GM18858 (cell line): ENCODE results near the gene PTGR3.

Source experiments
- ATAC-seq: cut with Tn5 transposase; IDR thresholded peaks from one replicate; pipeline ENCODE4 v1.9.1; 2021; ENCODE audit not compliant: unreplicated experiment

The PTGR3 gene

GRCh38 chr18:75215663-75216062 is 6.7 kb upstream of the PTGR3 start:
- no peak for ATAC-seq

GRCh38 chr18:75214766-75215510 is 6.0 kb upstream of the PTGR3 start:
- ATAC-seq = no peak

DNA sequence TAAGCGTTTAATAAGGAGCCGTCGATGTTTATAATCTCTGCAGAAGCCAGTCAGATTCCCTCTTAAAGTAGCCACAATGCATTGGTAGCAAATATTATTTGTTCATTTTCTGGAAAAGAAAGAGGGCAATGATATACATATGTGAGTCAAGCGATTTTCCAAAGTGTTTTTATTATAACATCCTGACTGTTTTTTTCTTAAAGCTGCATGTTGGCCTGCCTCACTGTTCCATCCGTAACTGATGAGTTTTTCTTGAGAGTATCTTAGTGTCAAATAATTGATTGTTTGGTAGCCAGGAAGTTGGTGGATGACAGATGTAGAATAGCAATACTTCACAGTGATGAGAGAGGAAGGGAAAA is 5.4 kb upstream of the PTGR3 start:
- no peak for ATAC-seq

DNA sequence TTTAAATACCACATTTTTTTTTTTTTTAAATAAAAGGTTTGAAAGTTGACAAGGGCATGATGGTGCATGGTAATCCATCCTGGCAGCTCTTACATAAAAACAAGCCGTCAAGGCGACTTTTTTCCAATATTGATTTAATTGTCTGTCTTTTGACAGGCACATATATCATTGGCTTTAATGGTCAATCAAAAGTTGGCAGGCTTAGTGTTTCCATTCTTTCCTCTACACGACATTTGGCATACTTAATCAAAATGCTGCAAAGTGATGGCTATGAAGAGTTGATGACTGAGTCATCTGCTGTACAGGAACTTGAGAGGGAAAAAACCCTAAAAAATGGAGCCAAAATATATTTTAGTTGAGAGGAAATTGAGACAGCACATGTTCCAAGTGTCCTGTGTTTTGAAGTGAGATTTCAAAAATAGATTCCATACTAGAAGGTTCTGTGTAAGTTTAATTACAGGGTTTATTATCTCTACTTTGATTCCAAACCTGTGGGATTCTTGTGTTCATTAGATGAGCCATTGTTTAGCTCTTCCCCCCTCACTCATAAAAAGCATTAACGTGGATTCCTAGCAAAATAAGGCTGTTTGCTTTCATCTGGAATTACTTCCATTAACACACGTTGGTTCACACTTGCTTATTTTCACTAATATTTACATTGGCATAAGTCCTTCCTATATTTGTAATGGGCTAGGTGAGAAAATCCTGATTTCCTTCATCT is 4.8 kb upstream of the PTGR3 start:
- ATAC-seq = no peak

GRCh38 chr18:75212751-75213090 is 3.8 kb upstream of the PTGR3 start:
- no peak for ATAC-seq

DNA sequence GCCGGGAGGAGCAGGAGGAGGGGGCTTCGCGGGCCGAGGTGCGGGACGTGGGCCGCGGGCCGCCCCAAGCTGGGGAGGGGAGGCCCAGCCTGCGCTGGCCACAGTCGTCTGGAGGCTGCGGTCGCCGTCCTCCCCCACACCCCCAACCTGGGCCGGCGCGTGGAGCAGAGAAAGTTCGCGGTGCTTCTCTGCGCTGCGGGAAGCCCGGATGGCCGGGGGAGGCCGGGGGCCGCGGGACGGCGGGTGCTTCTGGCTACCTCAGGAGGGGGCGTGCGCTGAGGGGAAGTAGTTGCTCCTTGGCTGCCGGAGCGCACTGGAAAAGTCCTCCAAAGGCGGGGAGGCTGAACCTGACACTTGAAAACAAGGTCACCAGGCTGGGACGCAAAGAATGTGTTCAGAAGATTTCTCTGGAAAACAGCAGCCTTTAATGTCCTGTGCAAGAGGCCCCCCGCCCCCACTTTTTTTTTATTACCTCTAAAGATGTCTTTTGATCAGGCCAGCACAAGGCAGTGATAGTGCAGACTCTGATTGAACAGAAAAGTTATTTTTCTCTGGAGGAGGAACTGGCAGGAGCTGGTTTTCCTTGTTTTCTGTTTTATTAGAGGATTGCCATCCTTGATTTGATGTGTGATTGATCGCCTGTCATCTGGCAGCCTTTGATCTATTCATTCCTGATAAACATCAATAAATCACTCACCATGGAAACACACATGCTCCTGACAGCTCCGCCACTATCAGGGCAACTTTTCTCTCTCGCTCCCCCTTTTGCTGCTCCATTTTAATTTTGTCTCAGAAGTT is 3.2 kb upstream of the PTGR3 start:
- no peak for ATAC-seq

DNA sequence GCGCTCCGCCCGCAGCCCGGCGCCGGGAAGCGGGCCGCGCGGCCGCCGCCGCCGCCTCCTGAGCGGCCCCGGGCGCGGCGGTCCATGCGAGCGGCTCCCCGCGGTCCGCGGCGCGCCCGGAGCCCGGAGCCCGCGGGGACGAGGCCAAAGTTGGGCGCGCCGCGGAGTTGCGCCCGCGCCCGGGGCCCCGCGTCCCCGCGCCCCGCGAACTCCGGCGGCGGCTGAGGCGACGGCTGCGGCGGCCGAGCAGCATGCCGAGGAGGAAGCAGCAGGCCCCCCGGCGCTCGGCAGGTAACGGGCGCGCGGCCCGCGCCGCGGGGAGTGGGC is 2.6 kb upstream of the PTGR3 start:
- no peak for ATAC-seq

DNA sequence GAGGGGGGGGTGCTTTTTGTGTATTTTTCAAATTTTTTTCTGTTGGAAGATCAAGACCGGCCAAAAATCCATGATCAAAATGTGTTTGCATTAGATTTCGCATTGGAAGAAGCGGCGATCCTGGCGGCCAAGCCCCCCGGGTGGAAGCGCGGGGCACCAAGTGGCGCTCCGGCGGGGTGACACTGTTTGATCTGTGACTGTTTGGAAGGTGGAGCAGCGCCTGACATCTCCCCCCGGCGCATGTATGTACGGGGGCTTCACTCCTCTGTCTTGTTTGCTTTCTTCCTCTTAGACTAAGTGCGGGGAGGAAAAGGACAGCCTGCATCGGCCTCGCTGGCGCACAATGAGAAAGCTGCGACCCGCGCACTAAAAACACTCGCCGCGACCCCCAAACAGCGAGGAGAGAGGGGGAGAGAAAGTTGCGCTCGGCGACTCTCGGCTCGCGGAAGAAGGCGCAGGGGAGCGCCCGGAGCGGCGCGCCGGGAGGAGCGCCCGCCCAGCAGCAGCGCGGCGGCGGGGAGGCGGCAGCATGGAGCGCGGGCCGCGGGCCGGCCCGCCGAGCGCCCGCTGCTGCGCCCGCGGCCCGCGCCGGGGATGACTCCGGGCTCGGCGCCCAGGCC is 2.2 kb upstream of the PTGR3 start:
- ATAC-seq = no peak

DNA sequence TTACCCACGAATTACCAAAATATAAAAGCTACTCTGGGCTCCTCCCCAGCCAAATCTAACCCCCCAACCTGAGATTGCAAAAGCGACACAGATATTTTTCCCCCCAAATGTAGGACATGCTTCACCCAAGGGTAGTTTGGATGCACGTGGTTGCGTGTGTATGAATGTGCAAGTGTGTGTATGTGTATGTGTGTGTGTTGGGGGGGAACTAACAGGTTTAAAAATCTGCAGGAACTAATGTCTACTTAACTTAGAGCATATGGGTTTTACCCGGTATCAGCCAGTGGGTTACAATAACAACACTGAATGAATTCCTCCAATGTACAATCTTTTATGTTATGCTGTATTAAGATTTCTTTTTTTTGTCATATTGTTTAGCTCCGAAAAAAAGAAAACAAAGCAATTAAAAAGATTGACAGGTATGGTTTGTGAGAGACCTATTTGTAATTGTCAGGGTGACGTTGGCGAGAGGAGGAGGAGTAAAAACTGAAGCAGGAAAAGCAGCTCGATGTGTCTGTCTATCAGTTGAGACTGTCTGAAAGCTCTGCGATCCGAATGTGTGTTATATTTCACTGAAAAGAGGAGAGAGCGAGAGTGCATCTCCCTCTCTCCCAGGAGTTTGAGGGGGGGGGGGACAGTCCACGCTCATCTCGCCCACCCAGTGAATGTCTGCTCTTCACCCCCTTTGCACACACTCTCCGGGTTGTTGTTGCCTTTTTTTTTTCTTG is 1.5 kb upstream of the PTGR3 start, which contains the start of gene TSHZ1:
Gene TSHZ1, plus strand, starts transcription at position 524 of the 728 bp plus-strand sequence. CDS start 1,080 bp downstream, outside the sequence.
- peak; percentile 50 for ATAC-seq

DNA sequence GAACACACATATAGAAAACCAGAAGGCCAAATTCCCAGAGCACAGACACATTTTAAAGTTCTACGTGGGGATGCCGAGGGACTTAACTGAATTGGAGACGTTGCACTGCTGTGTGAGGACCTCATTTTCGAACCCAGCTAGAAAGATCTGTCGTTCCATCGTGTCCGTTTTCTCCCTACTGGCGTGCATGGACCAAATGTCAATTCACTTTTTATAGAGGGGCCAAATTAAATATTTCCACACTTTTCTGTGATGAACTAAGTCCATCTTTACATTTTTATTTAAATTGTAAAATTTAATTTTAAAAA is 966 bp upstream of the PTGR3 start:
- no peak for ATAC-seq

- peak; percentile 13 for ATAC-seq
Measured at GRCh38 chr18:75208836-75209128, 157 bp downstream of the PTGR3 start.

DNA sequence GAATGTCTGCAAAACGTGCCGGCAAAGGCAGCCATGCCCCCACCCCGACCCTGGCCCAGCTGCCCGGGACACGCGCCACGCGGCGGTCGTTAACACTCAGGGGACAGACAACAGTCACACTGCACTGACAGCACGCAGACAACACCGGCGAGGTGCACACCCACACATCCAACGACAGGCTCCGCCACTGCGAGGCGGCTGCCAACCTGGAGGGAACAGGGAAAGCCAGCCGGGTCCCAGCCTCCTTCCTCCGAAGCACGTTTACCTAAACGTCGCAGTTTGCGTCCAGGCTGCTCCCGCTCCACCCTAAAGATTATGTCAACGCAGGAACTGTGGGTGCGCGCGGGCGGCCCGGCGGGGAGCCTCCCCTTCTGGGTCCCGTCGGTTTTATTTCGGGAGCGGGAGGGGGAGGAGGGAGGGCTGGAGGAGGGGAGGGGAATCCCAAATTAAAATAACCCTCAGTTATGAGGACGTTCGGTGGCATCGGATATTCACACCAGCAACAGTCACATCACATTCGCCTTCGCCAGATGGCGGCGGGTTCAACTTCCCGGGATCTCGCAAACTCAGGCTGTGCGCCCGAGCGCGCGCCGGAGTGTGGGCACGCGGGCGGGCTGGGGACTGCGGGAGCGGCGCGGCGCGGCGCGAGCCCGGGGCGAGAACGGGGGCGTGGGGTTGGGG is 644 bp downstream of the PTGR3 start:
- ATAC-seq = no peak

GRCh38 chr18:75207310-75208154 is 1.4 kb downstream of the PTGR3 start:
- no peak for ATAC-seq

GRCh38 chr18:75206452-75207309 is 2.3 kb downstream of the PTGR3 start:
- no peak for ATAC-seq

DNA sequence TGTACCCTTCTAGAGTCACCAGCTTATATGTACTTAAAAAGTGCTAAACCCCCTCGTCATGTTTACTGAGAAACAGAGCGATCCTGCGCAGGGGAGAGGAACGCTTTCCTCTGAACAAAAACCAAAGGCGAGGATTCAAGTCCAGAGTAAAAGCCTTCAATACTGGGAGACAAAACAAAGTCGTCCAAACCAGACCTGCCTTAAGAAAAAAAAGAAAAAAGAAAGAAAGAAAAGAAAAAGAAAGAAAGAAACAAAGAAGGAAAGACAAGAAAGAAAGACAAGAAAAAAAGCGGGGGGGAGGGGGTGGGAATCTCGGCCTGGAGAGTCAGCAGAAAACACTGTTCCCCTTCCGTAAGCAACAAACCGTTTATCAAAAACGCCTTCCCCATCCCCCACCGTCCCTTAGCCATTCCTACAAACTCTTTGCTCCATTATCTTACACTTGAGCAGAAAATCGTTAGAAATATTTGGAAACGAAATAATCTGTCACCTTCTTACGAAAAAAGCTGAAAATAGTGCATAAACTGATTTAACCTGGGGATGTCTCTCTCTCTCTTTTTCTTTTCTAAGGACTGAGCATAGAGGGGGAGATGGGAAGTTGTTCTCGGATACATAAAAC is 3.3 kb downstream of the PTGR3 start:
- no peak for ATAC-seq

GRCh38 chr18:75204732-75205513 is 4.0 kb downstream of the PTGR3 start:
- ATAC-seq = no peak

GRCh38 chr18:75204269-75204731 is 4.6 kb downstream of the PTGR3 start:
- ATAC-seq = no peak
